Stomach (tissue), 9 donors: ENCODE measurements around the gene STK36. TPM values are rescaled to one million over a fixed set of nuclear protein-coding genes. Genes with fewer than 3 reads are reported as not detected.

ENCODE experiments used
- DNase-seq, 2 donors: peaks; one replicate each; pipeline versions ENCODE4 v3.0.0 to v3.0.0-alpha.2; 2013 to 2019
- H3K27ac ChIP-seq, 5 donors: fragments of 200-600 bp in 4 of 5; sonication (generic) in 4 of 5; one replicate each; pipeline ENCODE4 v1.5.1; 2013 to 2019; ENCODE audit warnings: mild to moderate bottlenecking in 1 of 5, moderate library complexity in 1 of 5
- H3K27me3 ChIP-seq, 3 donors: fragments of 200-600 bp; sonication (generic); one replicate each; pipeline ENCODE4 v1.5.1; 2017 to 2019; ENCODE audit warnings: mixed run types in 1 of 3
- H3K36me3 ChIP-seq, 4 donors: fragments of 200-600 bp; sonication (generic); 1 replicate in 3 of 4; 2 replicates in 1 of 4; pipeline ENCODE4 v1.5.1; 2016 to 2019
- H3K4me1 ChIP-seq, 4 donors: fragments of 200-600 bp; sonication (generic); one replicate each; pipeline ENCODE4 v1.5.1; 2016 to 2019
- H3K4me3 ChIP-seq, 4 donors: fragments of 200-600 bp; sonication (generic) in 3 of 4; one replicate each; pipeline ENCODE4 v1.5.1; 2016 to 2019; ENCODE audit warnings: mild to moderate bottlenecking in 1 of 4
- H3K9me3 ChIP-seq, 4 donors: fragments of 200-600 bp; sonication (generic); one replicate each; pipeline ENCODE4 v1.5.1; 2016 to 2019
- EP300 ChIP-seq: sonication (generic); formaldehyde crosslinking; IDR thresholded peaks from one replicate; pipeline ENCODE4 v1.6.1; 2017; ENCODE audit warnings: antibody characterized with exemption
- POLR2A ChIP-seq, 4 donors: fragments of 450-650 bp; IDR thresholded peaks; one replicate each; pipeline ENCODE4 v1.6.1; 2016; ENCODE audit warnings: antibody characterized with exemption in 4 of 4, control low read depth in 2 of 4, mild to moderate bottlenecking in 1 of 4, moderate library complexity in 1 of 4
- POLR2AphosphoS5 ChIP-seq, 3 donors: sonication (generic); formaldehyde crosslinking; IDR thresholded peaks; one replicate each; pipeline ENCODE4 v1.6.1; 2016; ENCODE audit warnings: antibody characterized with exemption in 3 of 3
- WGBS, 5 donors: extraction: QIAGEN DNeasy Blood & Tissue Kit in 3 of 5; methylation state at CpG; one replicate each; pipeline versions ENCODE4 v1.1.5 to v1.1.7; 2013 to 2018; 5-methylcytosine and 5-hydroxymethylcytosine counted together
- intact Hi-C: fragments of 100-400 bp; cut with DNase I; formaldehyde crosslinking; loops from one replicate; pipeline ENCODE4 v1.15.1; 2023; ENCODE audit warnings: low total_unique reads
- polyA plus RNA-seq, 3 donors: library from polyadenylated mRNA; stranded (reverse); fragments of 200-250 nt; gene quantifications; one replicate each; pipeline ENCODE4 v1.2.3, GENCODE V29; 2013
- total RNA-seq, 5 donors: library from RNA; depleted of rRNA; stranded (reverse); fragments of >200 nt; gene quantifications; one replicate each; pipeline versions ENCODE4 v1.1.0 to v1.2.3, GENCODE V29; 2014 to 2016
- TF ChIP-seq, protein P1 (sequence below), 7 experiments: fragments of 450-650 bp in 4 of 7; fragments of 200-600 bp in 3 of 7; sonication (generic) in 3 of 7; IDR thresholded peaks; one replicate each; pipeline ENCODE4 v1.5.1; 2016 to 2019; ENCODE audit warnings: antibody characterized with exemption in 7 of 7, control low read depth in 2 of 7, mild to moderate bottlenecking in 1 of 7
- donor health status: healthy with polysubstance abuse.
- donor health status: Bipolar disorder and iron deficiency.
- donor health status: healthy.

STK36 gene
- total and polyA plus RNA-seq, 8 donors, result 3.8 to 253 (median 27.6) TPM

DNA sequence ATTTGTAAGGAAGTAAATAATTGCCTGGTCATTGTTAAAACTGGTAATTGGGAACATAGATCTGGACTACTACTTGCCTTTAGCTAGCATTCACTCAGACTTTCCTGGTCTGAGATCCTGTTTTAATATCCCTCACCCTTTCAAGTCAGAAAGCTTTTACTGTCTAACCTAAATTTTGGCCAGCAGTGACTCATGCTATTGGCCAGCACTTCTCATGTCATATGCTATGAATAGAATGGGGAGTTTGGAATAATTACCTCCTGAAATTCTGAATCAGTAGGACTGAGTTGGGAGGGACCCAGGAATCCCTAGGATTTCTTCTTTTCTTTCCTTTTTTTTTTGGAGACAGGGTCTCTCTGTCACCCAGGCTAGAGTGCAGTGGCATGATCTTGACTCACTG, 19.3 kb downstream of the STK36 start:
- Histone ChIP-seq H3K4me3 (no peak overlapping the region), H3K9me3 (no peaks in the 10 kb centered on the region), H3K36me3 (peaks cover 39 to 80% (median 73%) of the 10 kb centered on the region in 4 donors), H3K4me1 (peaks cover 0 to 7% (median 0%) of the 10 kb centered on the region in 4 donors), H3K27me3 (no peaks in the 10 kb centered on the region), H3K27ac (no peak overlapping the region)
- DNase-seq, result no peak
- no peak for TF ChIP-seq POLR2AphosphoS5 (IDR thresholded peaks at IDR 0.05)
- TF ChIP-seq EP300, result no peak
- TF ChIP-seq POLR2A (IDR thresholded peaks at IDR 0.05), result no peak
- TF ChIP-seq, protein P1, sequence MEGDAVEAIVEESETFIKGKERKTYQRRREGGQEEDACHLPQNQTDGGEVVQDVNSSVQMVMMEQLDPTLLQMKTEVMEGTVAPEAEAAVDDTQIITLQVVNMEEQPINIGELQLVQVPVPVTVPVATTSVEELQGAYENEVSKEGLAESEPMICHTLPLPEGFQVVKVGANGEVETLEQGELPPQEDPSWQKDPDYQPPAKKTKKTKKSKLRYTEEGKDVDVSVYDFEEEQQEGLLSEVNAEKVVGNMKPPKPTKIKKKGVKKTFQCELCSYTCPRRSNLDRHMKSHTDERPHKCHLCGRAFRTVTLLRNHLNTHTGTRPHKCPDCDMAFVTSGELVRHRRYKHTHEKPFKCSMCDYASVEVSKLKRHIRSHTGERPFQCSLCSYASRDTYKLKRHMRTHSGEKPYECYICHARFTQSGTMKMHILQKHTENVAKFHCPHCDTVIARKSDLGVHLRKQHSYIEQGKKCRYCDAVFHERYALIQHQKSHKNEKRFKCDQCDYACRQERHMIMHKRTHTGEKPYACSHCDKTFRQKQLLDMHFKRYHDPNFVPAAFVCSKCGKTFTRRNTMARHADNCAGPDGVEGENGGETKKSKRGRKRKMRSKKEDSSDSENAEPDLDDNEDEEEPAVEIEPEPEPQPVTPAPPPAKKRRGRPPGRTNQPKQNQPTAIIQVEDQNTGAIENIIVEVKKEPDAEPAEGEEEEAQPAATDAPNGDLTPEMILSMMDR (IDR thresholded peaks at IDR 0.05), result no peak
- intact Hi-C loops, result no loop called here

DNA sequence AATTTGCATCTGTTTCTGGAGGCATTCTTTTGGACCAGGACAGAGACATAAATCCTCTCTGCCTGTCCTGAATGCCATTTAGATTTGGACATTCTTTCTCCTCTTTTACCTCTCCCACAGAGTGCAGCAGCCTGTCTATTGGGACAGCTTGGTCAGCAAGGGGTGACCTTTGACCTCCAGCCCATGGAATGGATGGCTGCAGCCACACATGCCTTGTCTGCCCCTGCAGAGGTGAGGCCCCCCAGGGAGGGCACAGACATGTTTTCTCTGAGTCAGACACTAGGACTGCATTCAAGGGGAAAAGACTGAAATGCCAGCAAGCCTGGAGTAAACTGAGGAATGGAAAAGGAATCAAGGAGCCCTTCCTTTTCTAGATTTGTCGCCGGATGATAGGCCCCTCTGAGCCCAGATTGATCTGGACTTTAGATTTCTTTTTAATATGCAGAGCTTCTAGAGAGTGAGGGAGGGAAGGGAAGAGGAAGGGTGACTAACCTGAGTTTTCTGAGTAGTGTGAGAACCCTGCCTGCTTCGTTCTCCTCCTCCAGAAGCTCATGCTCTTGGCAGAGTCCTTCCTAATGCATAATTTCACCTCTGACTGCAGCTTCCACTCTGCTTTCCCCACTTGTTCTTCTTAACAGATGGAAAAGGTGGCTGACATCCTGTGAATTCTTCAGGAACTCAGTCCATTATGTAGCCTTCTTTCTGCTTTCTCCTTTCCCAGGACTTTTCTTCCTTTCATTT, 22.7 kb downstream of the STK36 start:
- Histone ChIP-seq H3K4me1 (no peaks in the 10 kb centered on the region), H3K9me3 (no peaks in the 10 kb centered on the region), H3K36me3 (peaks cover 37 to 99% (median 93%) of the 10 kb centered on the region in 4 donors), H3K27me3 (no peaks in the 10 kb centered on the region), H3K4me3 (no peak overlapping the region), H3K27ac (no peak overlapping the region)
- DNase-seq, result no peak
- intact Hi-C loops, result no loop called here
- WGBS, 5 donors, result 84 to 97% (median 93%) methylated on average over 3 of the region's 3 CpGs
- TF ChIP-seq, protein P1 (IDR thresholded peaks at IDR 0.05), result no peak
- TF ChIP-seq POLR2AphosphoS5 (IDR thresholded peaks at IDR 0.05) (no peak), POLR2A (IDR thresholded peaks at IDR 0.05) (no peak), EP300 (no peak)

DNA sequence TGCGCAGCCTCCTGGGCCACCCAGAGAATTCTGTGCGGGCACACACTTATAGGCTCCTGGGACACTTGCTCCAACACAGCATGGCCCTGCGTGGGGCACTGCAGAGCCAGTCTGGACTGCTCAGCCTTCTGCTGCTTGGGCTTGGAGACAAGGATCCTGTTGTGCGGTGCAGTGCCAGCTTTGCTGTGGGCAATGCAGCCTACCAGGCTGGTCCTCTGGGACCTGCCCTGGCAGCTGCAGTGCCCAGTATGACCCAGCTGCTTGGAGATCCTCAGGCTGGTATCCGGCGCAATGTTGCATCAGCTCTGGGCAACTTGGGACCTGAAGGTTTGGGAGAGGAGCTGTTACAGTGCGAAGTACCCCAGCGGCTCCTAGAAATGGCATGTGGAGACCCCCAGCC, 27.0 kb downstream of the STK36 start:
- WGBS, 5 donors, result 95 to 97% (median 97%) methylated on average over 7 to 8 of the region's 8 CpGs
- H3K27ac ChIP-seq, result no peak overlapping the region
- intact Hi-C loops, result no loop called here
- peaks cover 16 to 87% (median 72%) of the 10 kb centered on the region in 4 donors for H3K36me3 ChIP-seq
- TF ChIP-seq, protein P1 (IDR thresholded peaks at IDR 0.05), result no peak
- H3K9me3 ChIP-seq, result no peaks in the 10 kb centered on the region
- H3K27me3 ChIP-seq, result no peaks in the 10 kb centered on the region
- no peaks in the 10 kb centered on the region for H3K4me1 ChIP-seq
- H3K4me3 ChIP-seq, result no peak overlapping the region
- no peak for DNase-seq

- Histone ChIP-seq H3K27ac (no peak overlapping the region), H3K4me1 (no peaks in the 10 kb centered on the region), H3K9me3 (no peaks in the 10 kb centered on the region), H3K27me3 (no peaks in the 10 kb centered on the region), H3K36me3 (peaks cover 12 to 62% (median 48%) of the 10 kb centered on the region in 4 donors), H3K4me3 (no peak overlapping the region)
- TF ChIP-seq, protein P1 (IDR thresholded peaks at IDR 0.05), result no peak
- TF ChIP-seq POLR2AphosphoS5 (IDR thresholded peaks at IDR 0.05) (no peak), EP300 (no peak), POLR2A (IDR thresholded peaks at IDR 0.05) (no peak)
- DNase-seq, result no peak
- intact Hi-C loops, result loop anchor here (10.0 kb wide), 1 partner anchor 153 kb away; the partner anchor contains the start of gene WNT6
- 79 to 87% (median 84%) methylated on average over 2 of the region's 2 CpGs for WGBS, 5 donors
Observed at GRCh38 chr2:218701806-218702205, 29.9 kb downstream of the STK36 start.
